ENCODE measurements around the gene SRRM3.
"Not testable (repeated sequence)": the region's sequence is repeated elsewhere in the genome, so short reads cannot be mapped to it uniquely, and the experiment has no call there.

The SRRM3 gene

DNA sequence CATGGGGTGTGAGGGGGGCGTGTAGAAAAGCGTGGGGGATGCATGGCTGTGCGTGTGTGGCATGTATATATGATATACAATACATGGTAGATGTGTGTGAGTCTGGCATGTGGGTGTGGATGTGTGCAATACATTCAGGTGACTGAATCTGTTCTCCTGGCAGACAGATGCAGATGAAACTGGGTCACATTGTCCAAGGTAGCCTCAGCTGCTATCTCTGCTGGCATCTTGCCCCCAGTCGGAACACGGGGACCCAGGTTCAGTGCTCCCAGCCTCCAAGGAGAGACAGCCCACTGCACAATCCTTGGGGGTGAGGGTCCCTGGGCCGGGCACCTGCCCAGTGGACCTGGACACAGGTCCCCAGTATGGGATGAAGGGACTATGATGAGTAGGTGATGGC is 12.4 kb upstream of the SRRM3 start:
- DNase-seq: no peak

- DNase-seq: no peak
Observed at GRCh38 chr7:76191783-76192240, 9.9 kb upstream of the SRRM3 start.

- DNase-seq: no peak
Observed at GRCh38 chr7:76193466-76193865, 8.2 kb upstream of the SRRM3 start.

DNA sequence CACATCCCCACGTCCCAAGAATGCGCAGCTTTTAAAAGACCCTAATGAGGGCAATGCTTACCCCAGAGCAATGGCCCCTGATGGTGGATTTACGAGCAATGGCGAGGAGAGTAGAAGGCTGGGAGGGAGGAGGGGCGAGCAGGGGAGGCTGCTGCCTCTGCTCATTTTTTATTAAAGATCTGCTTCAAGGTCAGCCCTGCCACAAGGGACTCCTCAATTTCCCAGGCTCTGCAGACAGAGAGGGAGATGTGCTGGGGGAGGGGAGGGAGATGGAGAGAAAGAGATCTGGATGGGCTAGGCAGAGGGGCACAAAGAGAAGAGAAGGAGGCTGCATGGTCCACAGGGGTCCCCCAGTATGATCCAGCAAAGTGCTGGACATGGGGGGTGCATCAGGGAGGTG is 7.8 kb upstream of the SRRM3 start:
- DNase-seq: no peak

DNA sequence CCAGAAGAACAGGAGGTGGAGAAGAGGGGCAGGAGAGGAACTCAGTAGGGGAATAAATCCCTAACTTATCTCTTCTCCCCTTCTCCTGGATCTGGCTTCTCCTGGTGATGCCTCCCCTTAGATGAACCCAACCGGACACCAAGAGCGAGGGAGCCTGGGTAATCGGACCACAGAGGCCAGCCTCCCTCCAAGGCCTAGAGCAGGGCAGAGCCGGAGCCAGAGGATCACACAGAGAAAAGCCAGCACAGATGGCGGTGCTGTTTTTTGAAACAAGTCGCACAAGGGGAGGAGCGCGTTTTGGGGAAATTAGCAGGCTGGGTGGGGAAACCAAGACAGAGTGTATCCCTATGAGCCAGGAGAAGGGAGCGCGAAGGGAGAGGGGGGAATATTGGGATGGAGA is 4.9 kb upstream of the SRRM3 start:
- DNase-seq: no peak

DNA sequence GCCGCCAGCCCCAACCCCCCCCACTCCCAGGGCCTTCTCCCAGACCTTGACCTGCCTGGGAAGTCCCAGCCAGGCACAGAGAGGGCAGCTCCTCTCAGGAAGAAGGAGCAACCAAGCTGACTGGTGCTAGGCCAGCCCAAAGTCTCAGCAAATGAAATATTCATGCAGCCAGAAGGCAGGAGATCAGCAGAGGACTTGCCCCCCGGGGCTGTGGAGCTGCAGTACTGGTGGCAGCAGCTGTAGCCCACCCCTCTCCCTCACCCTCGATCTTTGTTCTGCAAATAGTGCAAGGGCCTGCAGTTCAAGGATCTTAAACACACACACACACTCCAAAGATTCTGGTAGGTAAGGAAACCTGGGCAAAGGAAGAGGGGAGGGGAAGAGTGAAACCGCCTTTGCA is 3.5 kb upstream of the SRRM3 start:
- no peak for DNase-seq

DNA sequence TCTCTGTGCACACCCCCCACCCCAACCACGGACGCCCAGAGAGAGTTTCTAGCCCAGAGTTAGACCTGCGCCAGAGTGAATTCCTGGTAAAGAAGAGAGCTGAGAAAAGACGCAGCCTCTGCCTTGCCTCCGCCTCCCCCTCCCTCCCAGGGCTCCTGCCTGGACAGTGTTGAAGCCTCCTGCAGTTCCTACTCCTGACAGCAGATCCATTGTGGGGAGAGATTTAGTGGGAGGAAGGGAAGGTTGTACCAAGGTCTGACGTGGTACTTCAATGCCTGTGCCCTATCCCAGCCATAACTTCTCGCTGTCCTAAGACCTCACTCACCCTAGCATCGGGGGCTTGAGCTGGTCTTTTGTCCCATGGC is 952 bp downstream of the SRRM3 start:
- DNase-seq: no peak

DNA sequence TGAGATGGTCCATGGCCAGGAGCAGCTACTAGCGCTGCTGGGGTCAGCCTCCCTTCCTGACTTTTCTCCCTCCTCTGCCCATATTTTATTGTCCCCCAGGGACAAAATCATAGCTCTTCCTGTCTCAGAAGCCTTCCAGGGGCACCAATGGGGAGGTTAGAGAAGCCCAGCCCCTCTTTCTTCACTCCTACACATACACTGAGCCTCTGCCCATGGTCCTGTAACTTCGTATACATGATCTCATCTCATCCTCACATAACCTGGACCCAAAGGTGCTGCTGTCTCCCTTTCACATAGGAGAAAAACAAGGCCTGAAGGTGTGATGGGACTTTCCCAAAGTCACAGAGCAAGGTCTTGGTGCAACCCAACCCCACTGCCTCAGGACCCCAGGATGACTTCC is 2.5 kb downstream of the SRRM3 start:
- DNase-seq: no peak

GRCh38 chr7:76206633-76207032 is 4.9 kb downstream of the SRRM3 start:
- DNase-seq: no peak

DNA sequence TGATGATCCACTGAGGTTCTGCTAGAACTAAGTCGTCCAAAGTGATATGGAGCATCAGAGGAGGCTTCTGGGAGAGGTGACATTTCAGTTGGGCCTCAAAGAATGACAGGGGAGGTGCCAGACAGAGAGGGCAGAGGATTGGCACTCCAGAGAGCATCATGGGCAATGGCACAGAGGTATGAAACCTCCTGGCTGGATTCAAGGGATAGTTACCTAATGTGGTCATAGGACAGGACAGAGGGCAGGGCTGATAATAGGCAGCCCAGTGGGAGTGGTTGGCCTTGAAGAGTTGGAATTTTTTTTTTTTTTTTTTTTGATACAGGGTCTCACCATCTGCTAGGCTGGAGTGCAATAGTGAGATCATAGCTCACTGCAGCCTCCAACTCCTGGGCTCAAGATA is 7.6 kb downstream of the SRRM3 start:
- DNase-seq: no peak

DNA sequence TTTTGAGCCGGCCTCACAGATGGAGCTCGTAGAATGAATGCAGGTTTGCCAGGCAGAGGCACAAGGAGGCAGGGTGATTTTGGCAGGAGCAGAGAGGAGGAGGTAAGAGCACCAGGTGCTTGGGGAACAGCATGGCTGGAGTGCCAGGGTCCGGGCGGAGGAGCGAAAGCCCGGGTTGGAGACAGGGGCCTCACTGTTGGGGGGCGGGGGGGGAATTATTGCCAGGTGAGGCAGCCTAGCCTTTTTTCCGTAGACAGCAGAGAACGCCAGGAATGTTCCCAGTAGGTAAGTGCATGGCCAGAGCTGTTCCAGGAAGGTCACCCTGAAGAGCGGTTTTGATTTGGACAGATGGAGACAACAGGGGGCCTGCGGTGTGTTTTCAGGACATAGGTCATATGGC is 9.5 kb downstream of the SRRM3 start:
- no peak for DNase-seq

DNA sequence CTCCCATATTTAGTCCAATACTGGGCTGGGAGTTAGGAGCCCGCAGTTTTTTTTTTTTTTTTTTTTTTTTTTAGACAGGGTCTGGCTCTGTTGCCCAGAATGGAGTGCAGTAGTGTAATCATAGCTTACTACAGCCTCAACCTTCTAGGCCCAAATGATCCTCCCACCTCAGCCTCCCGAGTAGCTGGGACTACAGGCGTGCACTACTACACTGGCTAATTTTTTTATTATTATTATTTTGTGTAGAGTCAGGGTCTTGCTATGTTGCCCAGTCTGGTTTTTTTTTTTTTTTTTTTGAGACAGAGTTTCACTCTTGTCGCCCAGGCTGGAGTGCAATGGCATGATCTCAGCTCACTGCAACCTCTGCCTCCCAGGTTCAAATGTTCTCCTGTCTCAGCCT is 13.7 kb downstream of the SRRM3 start:
- DNase-seq: not testable (repeated sequence)

DNA sequence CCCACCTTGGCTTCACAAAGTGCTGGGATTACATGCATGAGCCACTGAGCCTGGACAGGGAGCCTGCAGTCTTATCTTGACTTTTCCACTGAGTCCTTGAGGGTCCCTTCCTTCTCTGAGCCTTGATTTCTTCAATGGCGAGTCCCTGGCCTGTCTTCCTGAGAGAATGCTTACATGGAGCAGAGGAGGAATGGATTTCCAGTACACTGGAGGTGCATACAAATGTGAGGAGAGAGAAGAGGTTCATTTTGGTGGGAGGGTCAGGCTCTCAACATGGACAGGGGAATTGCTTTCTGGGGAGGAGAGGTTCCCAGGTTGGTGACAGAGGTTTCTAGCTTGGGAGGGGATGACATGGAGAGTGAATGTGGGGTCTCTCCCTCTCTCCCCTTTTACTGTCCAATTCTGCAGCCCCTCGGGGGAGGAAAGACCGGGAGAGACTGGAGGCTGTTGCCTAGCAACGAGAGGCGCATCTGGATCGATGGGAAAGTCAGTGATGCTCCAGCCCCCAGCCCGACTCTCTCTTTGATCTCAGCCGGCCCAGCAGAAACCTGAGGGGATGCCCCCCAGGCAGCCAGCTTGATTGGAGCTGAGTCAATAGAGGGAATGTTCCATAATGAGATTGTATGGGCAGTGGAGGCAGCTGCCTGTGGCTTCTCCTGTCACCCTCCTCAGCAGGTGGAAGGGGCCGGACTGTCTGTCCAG is 14.8 kb downstream of the SRRM3 start:
- DNase-seq: no peak

DNA sequence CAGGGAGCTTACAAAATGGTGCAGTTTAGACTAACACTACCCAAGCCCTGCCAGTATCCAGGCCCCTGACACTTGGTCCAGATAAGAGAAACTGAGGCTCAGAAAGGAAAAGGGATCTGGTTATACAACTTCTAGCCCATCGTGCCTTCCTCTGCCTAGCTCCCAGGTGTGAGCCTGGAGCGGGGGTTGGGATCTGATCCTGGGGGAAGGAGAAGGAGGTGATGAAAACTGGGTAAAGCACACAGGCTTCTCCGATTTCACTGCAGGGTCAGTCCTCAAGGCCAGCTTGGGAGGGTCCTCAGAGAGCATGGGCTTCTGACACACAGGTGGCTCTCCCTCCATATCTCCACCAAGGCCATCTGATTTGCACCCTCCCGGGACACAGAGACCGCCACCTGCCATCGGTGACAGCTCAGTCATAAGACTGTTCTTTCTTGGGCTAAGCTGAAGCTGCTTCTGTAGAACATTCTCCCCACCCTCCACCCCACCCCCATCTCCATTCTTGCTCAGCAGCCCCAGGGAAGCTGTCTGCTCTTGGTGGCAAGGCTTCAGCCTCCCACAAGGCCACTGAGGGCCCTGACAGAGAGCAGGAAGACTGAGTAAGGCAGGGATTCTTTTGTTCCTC is 16.4 kb downstream of the SRRM3 start:
- no peak for DNase-seq

GRCh38 chr7:76220185-76221057 is 18.7 kb downstream of the SRRM3 start:
- no peak for DNase-seq

GRCh38 chr7:76222333-76222732 is 20.6 kb downstream of the SRRM3 start:
- no peak for DNase-seq

DNA sequence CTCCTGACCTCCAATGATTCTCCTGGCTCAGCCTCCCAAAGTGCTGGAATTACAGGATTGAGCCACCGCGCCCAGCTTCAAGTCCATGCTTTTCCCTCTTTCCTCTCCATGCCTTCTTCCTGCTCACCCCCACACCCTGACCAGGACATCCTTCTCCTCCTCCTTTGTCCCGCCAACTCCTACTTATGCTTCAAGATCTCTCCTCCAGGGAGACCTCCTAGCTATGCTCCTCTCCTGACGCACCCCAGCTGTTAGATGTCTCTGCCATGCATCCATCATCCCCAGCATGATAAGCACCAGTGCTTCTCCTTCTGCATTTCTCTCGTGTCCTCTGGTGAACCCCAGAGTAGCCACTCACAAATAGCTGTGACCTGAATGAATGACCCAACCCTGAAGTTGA is 21.1 kb downstream of the SRRM3 start:
- DNase-seq: no peak

GRCh38 chr7:76223286-76223972 is 21.7 kb downstream of the SRRM3 start:
- no peak for DNase-seq

- DNase-seq: no peak
Observed at GRCh38 chr7:76224695-76225094, 23.0 kb downstream of the SRRM3 start.

DNA sequence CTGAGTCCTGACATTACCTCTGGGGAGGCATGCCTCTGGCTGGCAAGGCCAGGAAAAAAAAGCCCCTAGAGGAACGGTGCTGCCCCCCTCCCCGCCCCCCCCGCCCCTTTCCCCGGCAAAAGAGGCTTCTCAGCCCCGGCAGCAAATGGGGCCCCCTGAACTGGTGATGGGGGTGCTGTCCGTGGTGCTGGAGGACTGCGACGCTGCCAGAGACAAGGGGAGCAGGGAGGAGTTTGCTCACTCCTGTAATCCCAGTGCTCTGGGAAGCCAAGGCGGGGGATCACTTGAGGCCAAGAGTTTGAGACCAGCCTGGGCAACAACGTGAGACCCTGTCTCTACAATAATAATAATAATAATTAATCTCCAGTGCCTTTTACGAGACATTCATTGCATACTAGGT is 23.7 kb downstream of the SRRM3 start:
- peak; percentile 24 to 36 for DNase-seq

DNA sequence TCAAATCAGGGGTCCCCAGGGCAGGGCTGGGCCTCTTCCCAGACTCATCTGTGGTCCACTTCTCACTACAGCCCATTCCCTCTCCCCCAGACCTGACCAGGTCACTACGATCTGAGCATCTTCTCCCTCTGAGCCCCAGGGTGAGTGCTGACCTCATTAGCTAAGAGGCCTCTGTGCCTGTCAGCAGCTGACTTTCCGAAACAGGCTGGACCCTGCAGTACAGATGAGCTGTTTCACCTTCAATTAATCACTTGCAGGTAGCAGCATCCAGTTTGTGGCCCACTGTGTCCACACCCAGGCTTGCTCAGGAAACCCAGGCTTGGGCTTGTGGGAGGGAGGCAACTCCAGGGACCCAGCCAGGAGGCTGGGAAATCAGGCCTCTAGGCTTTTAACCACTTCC is 24.3 kb downstream of the SRRM3 start:
- DNase-seq: no peak

- DNase-seq: not testable (repeated sequence)
Observed at GRCh38 chr7:76226878-76227423, 25.3 kb downstream of the SRRM3 start.

DNA sequence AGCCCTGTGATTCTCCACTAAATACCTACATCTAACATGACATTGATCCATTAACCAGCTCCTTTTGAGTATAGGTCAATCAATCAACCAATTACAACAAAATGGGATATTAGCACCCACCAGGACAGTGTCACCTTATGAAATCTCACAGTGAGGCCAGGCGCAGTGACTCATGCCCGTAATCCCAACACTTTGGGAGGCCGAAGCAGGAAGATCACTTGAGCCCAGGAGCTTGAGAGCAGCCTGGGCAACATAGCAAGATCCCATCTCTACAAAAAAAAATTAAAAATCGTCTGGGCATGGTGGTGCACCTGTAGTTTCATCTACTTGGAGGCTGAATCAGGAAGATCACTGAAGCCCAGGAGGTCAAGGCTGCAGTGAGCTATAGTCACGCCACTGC is 28.5 kb downstream of the SRRM3 start:
- no peak for DNase-seq
